ENCODE measurements around the gene TLK1. TPM values are rescaled to one million over a fixed set of nuclear protein-coding genes. Genes with fewer than 3 reads are reported as not detected.

Gene TLK1
- total RNA-seq, 2 experiments from 2014 or later: 74.9 to 79.5 TPM

GRCh38 chr2:170991398-170992182 is 169.1 kb downstream of the TLK1 start:
- DNase-seq: no peak
- POLR2A ChIA-PET: no interaction called here
- H3K27ac Mint-ChIP-seq: no peak overlapping the region
- H3K27me3 Mint-ChIP-seq: no peaks in the 10 kb centered on the region
- no peak overlapping the region for H3K4me3 Mint-ChIP-seq
- no peaks in the 10 kb centered on the region for H3K9me3 Mint-ChIP-seq
- CTCF ChIA-PET: interaction anchor here (1.0 kb wide), 1 partner anchor 18 kb away, joined by 4 read pairs; no protein-coding TSS in a partner anchor
- peaks cover 31% of the 10 kb centered on the region for H3K36me3 Mint-ChIP-seq (ENCODE audit: low read depth)
- H3K4me1 Mint-ChIP-seq: no peaks in the 10 kb centered on the region

- H3K9me3 Mint-ChIP-seq: no peaks in the 10 kb centered on the region
- ChIA-PET CTCF (no interaction called here), POLR2A (no interaction called here)
- H3K27ac Mint-ChIP-seq: no peak overlapping the region
- no peak for DNase-seq
- H3K27me3 Mint-ChIP-seq: no peaks in the 10 kb centered on the region
- peaks cover 12% of the 10 kb centered on the region for H3K36me3 Mint-ChIP-seq (ENCODE audit: low read depth)
- H3K4me3 Mint-ChIP-seq: no peak overlapping the region
- H3K4me1 Mint-ChIP-seq: no peaks in the 10 kb centered on the region
Measured at GRCh38 chr2:170986566-170987258, 174.0 kb downstream of the TLK1 start.

DNA sequence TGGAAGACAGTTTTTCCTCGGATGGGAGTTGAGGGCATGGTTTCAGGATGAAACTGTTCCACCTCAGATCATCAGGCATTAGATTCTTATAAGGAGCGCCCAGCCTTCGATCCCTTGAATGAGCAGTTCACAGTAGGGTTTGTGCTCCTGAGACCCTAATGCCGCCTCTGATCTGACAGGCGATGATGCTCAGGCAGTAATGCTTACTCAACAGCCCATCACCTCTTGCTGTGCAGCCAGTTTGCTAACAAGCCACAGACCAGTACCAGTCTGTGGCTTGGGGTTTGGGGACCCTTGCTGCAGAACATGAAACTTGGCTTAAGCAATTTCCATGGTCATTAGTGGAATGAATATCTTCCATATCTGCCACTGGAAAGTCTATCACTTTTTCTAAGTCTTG is 175.3 kb downstream of the TLK1 start:
- DNase-seq: no peak
- Mint-ChIP-seq H3K4me1 (no peaks in the 10 kb centered on the region), H3K27me3 (no peaks in the 10 kb centered on the region), H3K4me3 (no peak overlapping the region), H3K9me3 (no peaks in the 10 kb centered on the region), H3K36me3 (ENCODE audit: low read depth) (peaks cover 4% of the 10 kb centered on the region), H3K27ac (no peak overlapping the region)
- POLR2A ChIA-PET: no interaction called here
- CTCF ChIA-PET: interaction anchor here (2.5 kb wide), 1 partner anchor 13 kb away, joined by 8 read pairs; no protein-coding TSS in a partner anchor

DNA sequence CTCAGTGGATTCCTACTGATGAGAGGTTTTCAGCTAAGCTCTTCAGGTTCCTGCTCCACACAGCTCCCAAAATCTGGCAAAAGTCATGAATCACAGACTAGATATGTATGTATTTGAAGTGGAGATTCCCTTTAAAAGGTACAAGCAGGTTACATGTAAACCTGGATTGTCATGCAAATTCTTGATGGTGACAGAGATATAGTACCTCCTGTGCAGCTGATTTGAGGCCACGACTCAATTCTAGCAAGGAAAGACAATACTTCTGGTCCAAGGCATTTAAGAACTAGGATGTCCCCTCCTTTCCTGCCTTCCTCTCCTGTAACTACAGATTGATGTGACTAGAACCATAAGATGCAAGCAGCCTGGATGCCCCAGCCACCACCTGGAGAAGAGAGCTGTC is 176.6 kb downstream of the TLK1 start:
- no peak for DNase-seq
- no peaks in the 10 kb centered on the region for H3K9me3 Mint-ChIP-seq
- no peak overlapping the region for H3K27ac Mint-ChIP-seq
- ChIA-PET POLR2A (no interaction called here), CTCF (interaction anchor here (0.6 to 2.5 kb wide), 3 partner anchors 10 to 103 kb away, joined by 3 to 8 read pairs (median 5); no protein-coding TSS in a partner anchor)
- H3K4me3 Mint-ChIP-seq: no peak overlapping the region
- peaks cover 4% of the 10 kb centered on the region for H3K36me3 Mint-ChIP-seq (ENCODE audit: low read depth)
- no peaks in the 10 kb centered on the region for H3K27me3 Mint-ChIP-seq
- H3K4me1 Mint-ChIP-seq: no peaks in the 10 kb centered on the region

DNA sequence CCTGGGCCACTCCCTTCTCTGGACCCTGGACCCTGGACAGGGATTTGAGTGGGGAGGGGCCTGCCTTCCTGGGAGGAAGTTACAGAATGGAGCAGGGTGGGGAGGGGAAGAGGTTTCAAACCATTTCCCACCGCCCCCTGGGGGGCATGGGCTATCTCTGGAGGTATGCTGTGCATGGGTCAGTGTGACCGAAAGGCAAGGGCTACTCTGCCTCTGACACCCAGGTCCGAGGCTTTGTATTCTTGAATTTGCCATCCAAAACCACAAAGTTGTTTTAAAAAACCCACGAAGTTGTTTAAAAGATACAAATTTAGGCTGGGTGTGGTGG is 184.8 kb downstream of the TLK1 start:
- no peak overlapping the region for H3K27ac Mint-ChIP-seq
- no peak for DNase-seq
- peaks cover 7% of the 10 kb centered on the region for H3K4me1 Mint-ChIP-seq
- H3K36me3 Mint-ChIP-seq (ENCODE audit: low read depth): no peaks in the 10 kb centered on the region
- H3K27me3 Mint-ChIP-seq: peaks cover 3% of the 10 kb centered on the region
- CTCF ChIA-PET: interaction anchor here (1.2 kb wide), 1 partner anchor 46 kb away, joined by 7 read pairs; no protein-coding TSS in a partner anchor
- POLR2A ChIA-PET: no interaction called here
- no peak overlapping the region for H3K4me3 Mint-ChIP-seq
- H3K9me3 Mint-ChIP-seq: no peaks in the 10 kb centered on the region

- CTCF ChIA-PET: interaction anchor here (1.1 to 4.9 kb wide), 3 partner anchors 46 to 441 kb away, joined by 4 to 36 read pairs (median 6); partner anchors contain the start of gene GORASP2
- Mint-ChIP-seq H3K4me3 (peak overlapping the region; percentile 1), H3K9me3 (no peaks in the 10 kb centered on the region), H3K27me3 (peaks cover 3% of the 10 kb centered on the region), H3K4me1 (peaks cover 7% of the 10 kb centered on the region), H3K27ac (no peak overlapping the region), H3K36me3 (ENCODE audit: low read depth) (no peaks in the 10 kb centered on the region)
- POLR2A ChIA-PET: interaction anchor here (1.0 kb wide), 1 partner anchor 183 kb away, joined by 3 read pairs; no protein-coding TSS in a partner anchor
- DNase-seq: no peak
Measured at GRCh38 chr2:170975127-170975942, 185.4 kb downstream of the TLK1 start.

- POLR2A ChIA-PET: interaction anchor here (1.0 to 1.5 kb wide), 4 partner anchors 46 to 442 kb away, joined by 3 to 4 read pairs (median 4); partner anchors contain the start of gene GORASP2
- H3K27ac Mint-ChIP-seq: no peak overlapping the region
- H3K4me1 Mint-ChIP-seq: peaks cover 7% of the 10 kb centered on the region
- no peak for DNase-seq
- CTCF ChIA-PET: interaction anchor here (0.6 to 4.9 kb wide), 5 partner anchors 38 to 442 kb away, joined by 3 to 36 read pairs (median 4); partner anchors contain the start of gene GORASP2
- peaks cover 3% of the 10 kb centered on the region for H3K27me3 Mint-ChIP-seq
- no peaks in the 10 kb centered on the region for H3K9me3 Mint-ChIP-seq
- H3K36me3 Mint-ChIP-seq (ENCODE audit: low read depth): no peaks in the 10 kb centered on the region
- H3K4me3 Mint-ChIP-seq: peak overlapping the region; percentile 59
Measured at GRCh38 chr2:170974304-170974993, 186.2 kb downstream of the TLK1 start.

- DNase-seq: peak; percentile 82
- ChIA-PET POLR2A (interaction anchor here (0.7 to 1.9 kb wide), 12 partner anchors 13 to 460 kb away, joined by 3 to 13 read pairs (median 4); partner anchors contain the start of genes DCAF17, GORASP2 and METTL8), CTCF (interaction anchor here (0.7 to 4.9 kb wide), 25 partner anchors 11 to 600 kb away, joined by 3 to 49 read pairs (median 4); partner anchors contain the start of genes DCAF17, GORASP2 and METTL8)
- no peaks in the 10 kb centered on the region for H3K9me3 Mint-ChIP-seq
- H3K27ac Mint-ChIP-seq: no peak overlapping the region
- peaks cover 7% of the 10 kb centered on the region for H3K4me1 Mint-ChIP-seq
- H3K27me3 Mint-ChIP-seq: peaks cover 3% of the 10 kb centered on the region
- H3K36me3 Mint-ChIP-seq (ENCODE audit: low read depth): no peaks in the 10 kb centered on the region
- H3K4me3 Mint-ChIP-seq: peak overlapping the region; percentile 71
Measured at GRCh38 chr2:170973492-170974303, 187.0 kb downstream of the TLK1 start.

- DNase-seq: no peak
- peaks cover 5% of the 10 kb centered on the region for H3K36me3 Mint-ChIP-seq (ENCODE audit: low read depth)
- peaks cover 7% of the 10 kb centered on the region for H3K4me1 Mint-ChIP-seq
- peak overlapping the region; percentile 53 for H3K4me3 Mint-ChIP-seq
- peaks cover 3% of the 10 kb centered on the region for H3K27me3 Mint-ChIP-seq
- POLR2A ChIA-PET: interaction anchor here (0.7 to 1.9 kb wide), 9 partner anchors 12 to 461 kb away, joined by 3 to 13 read pairs (median 3); partner anchors contain the start of genes DCAF17, GORASP2 and METTL8
- no peak overlapping the region for H3K27ac Mint-ChIP-seq
- H3K9me3 Mint-ChIP-seq: no peaks in the 10 kb centered on the region
- CTCF ChIA-PET: interaction anchor here (0.6 to 4.9 kb wide), 28 partner anchors 11 to 600 kb away, joined by 3 to 49 read pairs (median 4); partner anchors contain the start of genes DCAF17, GORASP2 and METTL8
Measured at GRCh38 chr2:170973225-170973491, 187.5 kb downstream of the TLK1 start.

GRCh38 chr2:170972296-170973224 is 188.1 kb downstream of the TLK1 start:
- Mint-ChIP-seq H3K4me1 (peaks cover 7% of the 10 kb centered on the region), H3K9me3 (no peaks in the 10 kb centered on the region), H3K4me3 (peak overlapping the region; percentile 53), H3K36me3 (ENCODE audit: low read depth) (peaks cover 6% of the 10 kb centered on the region), H3K27ac (no peak overlapping the region), H3K27me3 (peaks cover 3% of the 10 kb centered on the region)
- DNase-seq: no peak
- ChIA-PET POLR2A (interaction anchor here (0.7 to 1.9 kb wide), 8 partner anchors 12 to 461 kb away, joined by 3 to 13 read pairs (median 4); partner anchors contain the start of genes DCAF17, GORASP2 and METTL8), CTCF (interaction anchor here (0.6 to 4.9 kb wide), 32 partner anchors 9 to 601 kb away, joined by 3 to 49 read pairs (median 3); partner anchors contain the start of genes DCAF17, GORASP2 and METTL8)
